ENCODE data around the gene NKD1.

Gene NKD1

GRCh38 chr16:50539053-50539695 is 9.0 kb upstream of the NKD1 start:
- DNase-seq, result no peak

- no peak for DNase-seq
These were observed 8.1 kb upstream of the NKD1 start for GRCh38 chr16:50539822-50540710.

- DNase-seq, result no peak
These were observed 7.5 kb upstream of the NKD1 start for GRCh38 chr16:50540711-50541007.

GRCh38 chr16:50542703-50543102 is 5.5 kb upstream of the NKD1 start:
- no peak for DNase-seq

- no peak for DNase-seq
These were observed 2.1 kb upstream of the NKD1 start for GRCh38 chr16:50546125-50546524.

- DNase-seq, result no peak
These were observed 664 bp upstream of the NKD1 start for GRCh38 chr16:50547340-50548124.

GRCh38 chr16:50548909-50549560 is 839 bp downstream of the NKD1 start:
- no peak for DNase-seq

- no peak for DNase-seq
These were observed 1.3 kb downstream of the NKD1 start for GRCh38 chr16:50549561-50549915.

GRCh38 chr16:50550035-50550434 is 1.8 kb downstream of the NKD1 start:
- DNase-seq, result no peak

- no peak for DNase-seq
These were observed 2.9 kb downstream of the NKD1 start for GRCh38 chr16:50550866-50551641.

- DNase-seq, result no peak
These were observed 4.4 kb downstream of the NKD1 start for GRCh38 chr16:50552476-50553101.

GRCh38 chr16:50553182-50553710 is 5.0 kb downstream of the NKD1 start:
- no peak for DNase-seq

GRCh38 chr16:50553731-50554360 is 5.7 kb downstream of the NKD1 start:
- DNase-seq, result no peak

GRCh38 chr16:50555269-50555875 is 7.2 kb downstream of the NKD1 start:
- no peak for DNase-seq

- DNase-seq, result no peak
These were observed 7.9 kb downstream of the NKD1 start for GRCh38 chr16:50555952-50556673.

- DNase-seq, result no peak
These were observed 8.8 kb downstream of the NKD1 start for GRCh38 chr16:50557046-50557445.

- DNase-seq, result no peak
These were observed 10.7 kb downstream of the NKD1 start for GRCh38 chr16:50558913-50559312.

- no peak for DNase-seq
These were observed 11.1 kb downstream of the NKD1 start for GRCh38 chr16:50559342-50559741.

GRCh38 chr16:50559804-50560514 is 11.8 kb downstream of the NKD1 start:
- DNase-seq, result no peak

Measured in HCEC 1CT (cell line).